Measurements from ENCODE around the gene OGFR.

The OGFR gene

GRCh38 chr20:62828051-62828450, 23.4 kb downstream of the OGFR start:
- no peak for DNase-seq

GRCh38 chr20:62828511-62829230, 24.0 kb downstream of the OGFR start:
- no peak for DNase-seq

- no peak for DNase-seq
Observed at GRCh38 chr20:62829231-62830230, 24.9 kb downstream of the OGFR start.

- no peak for DNase-seq
Observed at GRCh38 chr20:62830251-62830650, 25.6 kb downstream of the OGFR start.

- peak; percentile 50 for DNase-seq
Observed at GRCh38 chr20:62830821-62831220, 26.2 kb downstream of the OGFR start.

- peak; percentile 22 for DNase-seq
Observed at GRCh38 chr20:62831361-62831788, 26.7 kb downstream of the OGFR start.

GRCh38 chr20:62831854-62832211, 27.2 kb downstream of the OGFR start:
- DNase-seq, result no peak

- DNase-seq, result no peak
Observed at GRCh38 chr20:62832212-62832922, 27.7 kb downstream of the OGFR start.

GRCh38 chr20:62832951-62833391, 28.3 kb downstream of the OGFR start:
- DNase-seq, result no peak

GRCh38 chr20:62834967-62835730, 30.5 kb downstream of the OGFR start:
- no peak for DNase-seq

- no peak for DNase-seq
Observed at GRCh38 chr20:62835931-62836861, 31.6 kb downstream of the OGFR start.

GRCh38 chr20:62836967-62837490, 32.4 kb downstream of the OGFR start:
- no peak for DNase-seq

- no peak for DNase-seq
Observed at GRCh38 chr20:62837790-62838127, 33.1 kb downstream of the OGFR start.

- no peak for DNase-seq
Observed at GRCh38 chr20:62838128-62838891, 33.7 kb downstream of the OGFR start.

GRCh38 chr20:62839261-62839660, 34.6 kb downstream of the OGFR start:
- DNase-seq, result no peak

- DNase-seq, result no peak
Observed at GRCh38 chr20:62839816-62840215, 35.2 kb downstream of the OGFR start.

- peak; percentile 25 for DNase-seq
Observed at GRCh38 chr20:62840244-62841197, 35.9 kb downstream of the OGFR start.

GRCh38 chr20:62841705-62842212, 37.1 kb downstream of the OGFR start:
- DNase-seq, result no peak

GRCh38 chr20:62843656-62844055, 39.0 kb downstream of the OGFR start:
- no peak for DNase-seq
